DMS 273 (cell line): ENCODE data around the gene HS3ST5.
"Not testable (repeated sequence)": the region's sequence is repeated elsewhere in the genome, so short reads cannot be mapped to it uniquely, and the experiment has no call there.

ENCODE experiments used
- DNase-seq: peaks from one replicate; lab custom pipeline; 2025; ENCODE audit not compliant: unreplicated experiment; lab: John Stamatoyannopoulos, UW

The HS3ST5 gene

GRCh38 chr6:114158411-114158810, 184.4 kb downstream of the HS3ST5 start:
- no peak for DNase-seq

DNA sequence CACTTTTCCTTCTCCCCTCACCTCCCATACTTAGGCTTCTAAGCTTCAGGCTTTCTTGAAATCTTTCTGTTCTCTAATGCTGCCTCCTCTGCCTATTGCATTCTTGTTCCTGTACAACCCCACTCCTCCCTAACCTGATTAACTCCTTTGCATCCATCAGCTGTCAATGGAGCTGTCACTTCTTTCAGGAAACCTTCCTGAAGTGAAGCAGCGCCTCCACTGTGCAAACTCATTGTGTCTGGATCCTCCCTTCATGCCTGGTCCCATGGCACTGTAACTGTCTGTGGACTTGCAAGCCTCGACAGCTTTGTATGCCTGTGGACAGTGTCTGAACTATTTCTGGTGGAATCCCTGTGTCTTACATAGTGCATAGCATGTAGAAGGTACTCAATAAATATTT, 185.0 kb downstream of the HS3ST5 start:
- DNase-seq: no peak

GRCh38 chr6:114155763-114156162, 187.1 kb downstream of the HS3ST5 start:
- DNase-seq: no peak

DNA sequence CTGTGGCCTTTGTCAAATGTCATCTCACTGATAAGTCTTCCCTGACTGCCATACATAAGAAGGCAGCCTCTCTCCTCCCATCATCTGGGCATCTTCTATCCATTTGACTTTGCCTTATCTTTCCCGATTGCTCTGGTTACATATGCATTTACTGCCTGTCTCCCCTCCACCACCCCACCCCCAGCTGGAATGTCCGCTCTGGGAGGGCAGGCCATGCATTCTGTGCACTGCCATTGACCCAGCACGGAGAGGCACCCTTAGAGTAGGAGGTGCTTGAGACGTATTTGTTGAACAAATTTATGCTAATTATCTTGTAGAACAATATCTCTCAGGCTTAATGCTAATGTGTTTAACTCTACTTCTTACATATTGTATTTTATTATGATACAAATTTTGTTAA, 188.0 kb downstream of the HS3ST5 start:
- DNase-seq: no peak

DNA sequence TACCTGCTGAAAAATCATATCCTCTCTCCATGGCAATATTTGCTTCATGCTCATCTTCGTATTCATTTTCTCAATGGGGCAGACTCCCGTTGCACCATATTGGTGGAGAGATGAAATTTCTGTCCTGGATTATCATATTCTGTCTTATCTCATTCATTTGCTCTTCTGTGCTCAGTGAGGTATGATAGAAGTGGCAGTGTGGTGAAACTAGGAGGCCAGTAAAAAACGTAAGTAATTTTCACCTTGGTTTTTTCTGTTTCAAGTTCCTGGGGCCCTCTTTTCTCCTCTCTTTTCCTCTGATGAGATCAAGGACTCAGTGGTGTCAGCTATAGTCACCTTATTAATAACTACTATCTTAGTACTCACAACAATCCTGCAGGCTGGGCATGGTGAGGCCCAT, 189.4 kb downstream of the HS3ST5 start:
- no peak for DNase-seq

GRCh38 chr6:114151064-114151690, 191.6 kb downstream of the HS3ST5 start:
- DNase-seq: no peak

DNA sequence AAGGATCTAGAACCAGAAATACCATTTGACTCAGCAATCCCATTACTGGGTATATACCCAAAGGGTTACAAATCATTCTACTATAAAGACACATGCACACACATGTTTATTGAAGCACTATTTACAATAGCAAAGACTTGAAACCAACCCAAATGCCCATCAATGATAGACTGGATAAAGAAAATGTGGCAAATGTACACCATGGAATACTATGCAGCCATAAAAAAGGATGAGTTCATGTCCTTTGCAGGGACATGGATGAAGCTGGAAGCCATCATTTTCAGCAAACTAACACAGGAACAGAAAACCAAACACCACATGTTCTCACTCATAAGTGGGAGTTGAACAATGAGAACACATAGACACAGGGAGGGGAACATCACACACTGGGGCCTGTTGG, 193.6 kb downstream of the HS3ST5 start:
- not testable (repeated sequence) for DNase-seq

GRCh38 chr6:114144887-114145851, 197.7 kb downstream of the HS3ST5 start:
- DNase-seq: no peak

- no peak for DNase-seq
Measured at GRCh38 chr6:114142258-114142657, 200.6 kb downstream of the HS3ST5 start.

DNA sequence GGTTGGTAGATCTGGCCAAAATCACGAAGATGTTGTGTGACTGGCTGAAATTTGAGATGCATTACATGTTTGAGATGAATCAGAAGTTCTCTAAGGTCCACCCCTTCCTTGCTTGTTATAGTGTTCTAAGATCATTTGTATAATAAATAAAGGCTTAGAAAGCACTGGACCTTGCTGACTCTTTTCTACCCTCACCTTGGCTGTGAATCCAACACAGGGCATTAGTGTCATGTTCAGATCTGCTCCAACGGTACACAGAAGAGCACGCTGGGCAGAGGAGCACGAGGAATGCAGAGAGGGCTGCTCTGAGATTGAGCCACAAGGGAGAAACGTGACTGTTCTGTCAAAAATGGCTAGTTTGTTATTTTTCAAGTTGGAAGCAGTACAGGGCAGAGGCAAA, 202.4 kb downstream of the HS3ST5 start:
- DNase-seq: no peak

DNA sequence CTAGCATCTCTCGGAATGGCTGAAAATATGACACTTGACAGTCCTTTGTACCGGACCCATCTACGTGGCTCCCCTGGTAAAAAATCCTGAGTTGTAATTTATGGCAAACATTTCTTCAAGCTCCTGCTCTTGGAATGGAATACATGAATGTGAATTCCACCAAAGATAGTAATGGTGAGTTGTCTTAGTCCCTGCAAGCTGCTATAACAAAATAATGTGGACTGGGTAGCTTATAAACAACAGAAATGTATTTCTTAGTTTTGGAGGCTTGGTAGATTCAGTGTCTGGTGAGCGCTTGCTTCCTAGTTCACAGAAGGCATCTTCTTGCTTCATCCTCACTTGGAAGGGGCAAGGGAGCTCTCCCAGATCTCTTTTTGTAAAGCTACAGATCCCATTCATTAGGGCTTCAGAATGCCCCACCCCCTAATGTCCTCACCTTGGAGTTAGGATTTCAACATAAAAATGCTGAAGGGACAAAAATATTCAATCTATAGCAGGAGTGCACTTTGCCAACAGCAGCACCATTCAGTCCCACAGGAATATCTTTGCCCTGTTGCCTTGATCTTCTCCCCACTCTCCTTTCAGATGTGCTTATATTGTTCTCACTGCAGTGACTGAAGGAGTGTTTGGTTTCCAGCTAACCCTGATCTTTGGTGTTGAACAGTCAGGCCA, 204.1 kb downstream of the HS3ST5 start:
- DNase-seq: no peak

DNA sequence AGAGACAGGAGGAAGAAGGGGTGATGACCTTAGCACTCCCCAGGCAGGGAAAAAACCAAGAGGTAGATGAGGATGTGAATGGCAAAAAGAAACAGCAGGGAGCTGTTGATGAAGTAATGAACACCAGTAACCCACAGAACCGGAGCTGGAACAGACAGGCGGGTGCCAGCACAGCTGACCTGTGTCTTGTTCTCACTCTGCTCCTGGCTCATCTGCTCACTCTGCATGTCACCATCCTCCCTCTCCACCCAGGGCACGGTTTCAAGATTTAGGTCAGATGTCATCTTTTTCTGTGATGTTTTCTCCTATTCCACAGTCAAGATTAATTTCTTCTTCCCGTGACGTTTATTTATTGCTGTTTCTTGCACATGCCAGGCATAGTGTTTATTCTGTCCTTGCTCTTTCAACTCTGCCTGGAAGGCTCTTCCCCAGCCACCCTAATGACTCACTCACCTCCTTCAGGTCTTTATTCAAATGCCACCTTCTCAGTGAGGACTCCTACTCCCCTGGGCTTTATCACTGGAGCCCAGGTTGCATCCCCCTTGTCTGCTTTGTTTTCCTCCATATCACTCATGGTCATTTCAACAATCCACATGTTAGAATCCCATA, 207.4 kb downstream of the HS3ST5 start:
- no peak for DNase-seq

DNA sequence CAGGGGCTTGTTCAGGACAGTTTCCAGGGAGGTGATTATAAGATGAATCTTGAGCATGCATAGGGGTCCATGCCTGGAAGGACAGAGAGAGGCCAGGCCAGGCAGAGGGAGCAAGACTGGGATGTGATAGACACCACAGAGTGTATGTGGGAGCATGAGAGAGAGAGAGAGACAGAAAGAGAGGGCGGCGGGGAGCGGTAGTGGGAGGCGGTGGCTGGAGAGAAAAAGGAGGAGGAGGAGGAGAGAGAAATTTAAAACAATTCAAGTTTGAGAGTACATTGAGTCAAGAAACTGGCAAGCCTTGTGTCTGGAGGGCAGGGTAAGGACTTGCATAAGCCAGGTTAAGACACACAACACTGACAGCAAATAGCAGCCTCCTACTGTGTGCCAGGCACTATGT, 209.0 kb downstream of the HS3ST5 start:
- DNase-seq: no peak

- no peak for DNase-seq
Measured at GRCh38 chr6:114131945-114132344, 210.9 kb downstream of the HS3ST5 start.

DNA sequence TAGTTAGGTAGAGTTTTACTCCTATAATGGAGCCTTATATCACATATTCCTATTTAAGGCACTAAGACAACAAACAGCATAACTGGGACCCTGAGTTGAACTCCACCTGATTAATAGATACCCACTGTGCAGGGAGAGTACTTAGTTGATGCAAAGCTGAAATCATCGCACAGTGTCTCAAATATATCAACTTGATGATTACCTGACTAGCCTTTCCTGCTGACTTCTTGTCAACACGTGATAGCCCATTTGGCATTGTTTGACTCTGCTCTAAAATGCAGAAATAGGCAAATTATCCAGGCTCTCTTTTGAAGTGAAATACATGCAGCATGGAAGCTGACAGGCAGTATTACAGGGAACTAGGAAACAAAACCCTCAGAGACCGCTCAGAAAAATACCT, 217.2 kb downstream of the HS3ST5 start:
- DNase-seq: no peak

GRCh38 chr6:114121913-114122662, 220.7 kb downstream of the HS3ST5 start:
- no peak for DNase-seq

DNA sequence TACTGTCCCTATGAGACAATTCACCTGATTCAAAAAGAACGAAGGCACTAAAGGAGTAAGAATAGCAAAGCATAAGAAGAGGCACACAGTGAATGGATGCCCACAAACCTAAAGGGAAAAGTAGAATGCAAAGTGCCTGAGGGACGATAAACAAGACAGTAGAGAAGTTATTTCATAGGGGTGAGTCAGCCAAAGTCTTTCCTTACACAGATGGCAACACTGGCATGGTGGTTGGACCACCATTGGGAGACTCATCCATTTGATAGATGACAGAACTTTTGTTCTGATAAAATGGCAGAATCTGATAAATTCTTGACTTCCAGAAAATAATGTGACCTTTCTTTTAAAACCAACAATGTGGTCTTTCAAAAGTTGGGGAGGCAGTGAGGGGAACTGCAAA, 223.8 kb downstream of the HS3ST5 start:
- DNase-seq: no peak

GRCh38 chr6:114115652-114116051, 227.2 kb downstream of the HS3ST5 start:
- DNase-seq: no peak

GRCh38 chr6:114108119-114109002, 234.5 kb downstream of the HS3ST5 start:
- peak; percentile 76 for DNase-seq

- no peak for DNase-seq
Measured at GRCh38 chr6:114106020-114106419, 236.8 kb downstream of the HS3ST5 start.
